CD1c-positive myeloid dendritic cell (primary cell): ENCODE results near the gene SH3BP4.

ENCODE experiments used
- DNase-seq: peaks from one replicate; pipeline ENCODE4 v3.0.0-alpha.2; 2016; ENCODE audit errors: extremely low spot score

Gene SH3BP4

DNA sequence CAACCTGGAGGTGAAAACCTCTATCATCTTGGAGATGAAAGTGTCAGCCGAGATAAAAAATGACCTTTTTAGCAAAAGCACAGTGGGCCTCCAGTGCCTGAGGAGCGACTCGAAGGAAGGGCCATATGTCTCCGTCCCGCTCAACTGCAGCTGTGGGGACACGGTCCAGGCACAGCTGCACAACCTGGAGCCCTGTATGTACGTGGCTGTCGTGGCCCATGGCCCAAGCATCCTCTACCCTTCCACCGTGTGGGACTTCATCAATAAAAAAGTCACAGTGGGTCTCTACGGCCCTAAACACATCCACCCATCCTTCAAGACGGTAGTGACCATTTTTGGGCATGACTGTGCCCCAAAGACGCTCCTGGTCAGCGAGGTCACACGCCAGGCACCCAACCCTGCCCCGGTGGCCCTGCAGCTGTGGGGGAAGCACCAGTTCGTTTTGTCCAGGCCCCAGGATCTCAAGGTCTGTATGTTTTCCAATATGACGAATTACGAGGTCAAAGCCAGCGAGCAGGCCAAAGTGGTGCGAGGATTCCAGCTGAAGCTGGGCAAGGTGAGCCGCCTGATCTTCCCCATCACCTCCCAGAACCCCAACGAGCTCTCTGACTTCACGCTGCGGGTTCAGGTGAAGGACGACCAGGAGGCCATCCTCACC is 90.2 kb downstream of the SH3BP4 start:
- DNase-seq: no peak

DNA sequence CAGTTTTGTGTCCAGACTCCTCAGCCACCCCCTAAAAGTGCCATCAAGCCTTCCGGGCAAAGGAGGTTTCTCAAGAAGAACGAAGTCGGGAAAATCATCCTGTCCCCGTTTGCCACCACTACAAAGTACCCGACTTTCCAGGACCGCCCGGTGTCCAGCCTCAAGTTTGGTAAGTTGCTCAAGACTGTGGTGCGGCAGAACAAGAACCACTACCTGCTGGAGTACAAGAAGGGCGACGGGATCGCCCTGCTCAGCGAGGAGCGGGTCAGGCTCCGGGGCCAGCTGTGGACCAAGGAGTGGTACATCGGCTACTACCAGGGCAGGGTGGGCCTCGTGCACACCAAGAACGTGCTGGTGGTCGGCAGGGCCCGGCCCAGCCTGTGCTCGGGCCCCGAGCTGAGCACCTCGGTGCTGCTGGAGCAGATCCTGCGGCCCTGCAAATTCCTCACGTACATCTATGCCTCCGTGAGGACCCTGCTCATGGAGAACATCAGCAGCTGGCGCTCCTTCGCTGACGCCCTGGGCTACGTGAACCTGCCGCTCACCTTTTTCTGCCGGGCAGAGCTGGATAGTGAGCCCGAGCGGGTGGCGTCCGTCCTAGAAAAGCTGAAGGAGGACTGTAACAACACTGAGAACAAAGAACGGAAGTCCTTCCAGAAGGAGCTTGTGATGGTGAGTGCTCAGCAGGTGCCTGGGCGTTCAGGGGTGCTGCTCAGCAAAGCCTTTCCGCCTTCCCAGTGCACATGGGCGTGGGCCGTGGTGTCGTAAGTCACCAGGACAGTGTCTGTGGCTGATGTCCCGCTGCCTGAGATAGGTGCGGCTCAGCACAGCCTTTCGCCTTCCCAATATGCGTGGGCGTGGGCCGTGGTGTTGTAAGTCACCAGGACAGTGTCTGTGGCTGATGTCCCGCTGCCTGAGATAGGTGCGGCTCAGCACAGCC is 91.0 kb downstream of the SH3BP4 start:
- peak; percentile 13 for DNase-seq

DNA sequence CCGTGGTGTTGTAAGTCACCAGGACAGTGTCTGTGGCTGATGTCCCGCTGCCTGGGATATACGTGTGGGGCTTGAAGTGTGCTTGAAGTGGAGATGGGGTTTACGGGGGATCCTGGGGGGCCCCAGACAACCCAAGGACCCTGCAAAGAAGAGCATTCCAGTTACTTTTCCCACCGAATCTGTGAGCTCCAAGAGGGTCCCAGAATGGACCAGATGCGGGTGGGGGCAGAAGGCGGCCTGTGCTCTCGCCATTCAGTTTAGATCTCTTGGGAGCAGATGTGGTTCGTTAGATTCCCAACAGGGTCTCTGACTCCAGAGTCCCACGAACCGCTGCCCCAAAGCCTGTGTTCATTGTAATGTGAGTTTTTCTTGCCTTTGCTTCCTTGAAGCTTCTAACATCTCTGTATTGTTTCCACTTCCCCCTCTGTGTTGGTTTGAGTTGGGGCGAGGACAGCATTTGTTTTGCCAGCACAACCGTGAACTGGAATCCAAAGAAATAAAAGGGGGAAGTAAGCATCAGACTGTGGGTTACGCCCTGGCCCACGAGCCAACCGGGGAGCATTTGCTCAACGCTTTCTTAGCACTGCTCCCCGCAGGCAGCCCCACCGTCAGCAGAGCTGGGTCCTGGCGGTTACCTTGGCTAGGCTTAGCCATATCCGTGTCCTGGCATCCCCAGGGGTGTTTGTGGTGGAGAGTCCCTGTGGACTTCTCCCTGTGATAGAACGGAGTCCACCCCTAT is 92.1 kb downstream of the SH3BP4 start:
- DNase-seq: peak; percentile 90

- no peak for DNase-seq
Observed at GRCh38 chr2:235044501-235045271, 92.9 kb downstream of the SH3BP4 start.

DNA sequence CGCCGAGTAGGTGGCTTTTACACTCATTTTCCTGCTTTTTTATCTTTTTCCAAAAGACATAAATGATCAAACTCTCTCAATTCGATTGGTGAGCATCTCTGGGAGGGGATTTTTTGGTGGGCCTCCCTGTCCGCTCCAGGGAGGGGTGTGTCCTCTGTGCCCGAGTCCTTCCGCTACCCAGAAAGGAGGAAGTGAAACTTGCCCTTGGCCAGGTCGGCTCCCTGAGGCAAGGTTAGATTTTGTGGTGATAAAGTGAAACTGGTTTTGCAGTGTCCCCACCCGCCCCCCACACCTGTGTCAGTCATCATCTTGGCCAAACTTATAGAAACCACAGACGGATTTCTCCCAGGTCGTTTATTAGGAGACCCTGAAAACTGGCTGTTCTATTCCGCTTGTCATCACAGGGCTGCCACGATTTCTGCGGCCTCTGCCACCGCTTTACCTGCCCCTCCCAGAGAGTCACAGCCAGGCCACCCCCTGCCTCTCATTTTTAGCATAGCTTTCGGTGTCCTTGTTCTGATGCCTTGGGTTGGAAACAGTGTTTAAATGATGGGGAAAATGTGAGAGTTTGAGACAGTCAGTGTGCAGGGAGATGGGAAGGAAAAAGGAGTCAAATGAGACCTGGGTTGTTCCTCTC is 93.6 kb downstream of the SH3BP4 start:
- DNase-seq: peak; percentile 48

- DNase-seq: no peak
Observed at GRCh38 chr2:235045973-235046343, 94.1 kb downstream of the SH3BP4 start.

DNA sequence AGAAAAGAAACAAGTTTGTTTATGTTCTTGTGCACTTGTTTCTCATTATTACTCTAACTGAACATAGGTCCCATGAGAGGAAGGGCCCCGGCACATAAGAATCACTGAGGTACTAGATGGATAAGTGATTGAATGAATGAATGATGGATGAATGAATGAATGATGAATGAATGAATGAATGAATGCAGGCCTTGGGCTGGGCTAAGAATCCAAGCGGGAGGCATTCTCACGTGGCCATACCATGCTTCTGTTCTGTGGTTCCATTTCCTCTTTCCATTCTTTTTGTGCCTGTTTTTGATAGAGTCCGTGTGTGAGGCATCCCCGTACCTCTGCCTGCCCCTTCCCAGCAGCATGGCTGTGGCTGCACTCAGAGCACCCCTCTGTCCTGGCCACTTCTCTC is 94.8 kb downstream of the SH3BP4 start:
- DNase-seq: peak; percentile 34

GRCh38 chr2:235047171-235048160 is 95.6 kb downstream of the SH3BP4 start:
- DNase-seq: no peak

GRCh38 chr2:235048549-235048948 is 96.7 kb downstream of the SH3BP4 start:
- no peak for DNase-seq

DNA sequence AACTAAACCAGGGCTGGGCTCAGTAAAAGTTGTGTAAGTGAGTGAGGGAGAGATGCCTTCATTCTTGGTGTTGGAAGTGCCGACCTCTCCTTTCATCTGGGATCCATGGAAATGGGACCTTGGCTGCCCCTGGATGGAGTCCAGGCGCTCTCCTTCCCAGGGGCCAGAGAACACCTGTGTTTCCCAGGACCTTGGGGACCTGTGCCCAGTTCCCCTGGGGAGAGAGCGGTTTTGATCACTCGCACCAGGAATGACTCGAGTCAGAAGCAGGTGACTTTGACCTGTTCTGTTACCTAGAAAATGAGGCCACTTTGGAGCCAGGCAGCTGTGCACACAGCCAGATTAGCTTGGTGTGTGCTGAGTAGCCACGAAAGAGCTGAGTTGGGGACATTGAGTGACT is 97.3 kb downstream of the SH3BP4 start:
- DNase-seq: no peak

DNA sequence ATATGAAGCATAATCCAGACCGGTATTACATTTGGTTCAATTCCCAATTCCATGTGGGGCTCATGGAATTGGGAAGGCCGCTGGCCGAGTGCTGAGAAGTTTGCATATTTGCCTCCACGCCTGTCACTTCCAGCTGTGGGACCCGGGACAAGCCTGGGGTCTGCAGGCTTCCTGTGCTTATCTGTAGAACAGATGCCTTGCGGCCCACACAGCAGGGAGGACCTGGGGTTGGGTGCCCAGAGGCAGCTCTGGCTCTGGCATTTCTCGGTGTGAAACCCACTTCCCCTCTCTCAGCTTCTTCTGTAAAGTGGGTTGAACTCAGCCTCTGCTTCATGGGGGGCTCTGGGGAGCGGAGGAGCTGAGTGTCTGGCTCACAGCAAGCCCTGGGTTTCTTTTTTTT is 97.9 kb downstream of the SH3BP4 start:
- DNase-seq: no peak

- DNase-seq: peak; percentile 86
Observed at GRCh38 chr2:235050980-235051351, 99.1 kb downstream of the SH3BP4 start.

GRCh38 chr2:235051436-235052260 is 99.8 kb downstream of the SH3BP4 start:
- peak; percentile 62 for DNase-seq

GRCh38 chr2:235052514-235053354 is 100.9 kb downstream of the SH3BP4 start:
- DNase-seq: no peak

- DNase-seq: no peak
Observed at GRCh38 chr2:235053651-235054050, 101.8 kb downstream of the SH3BP4 start.

DNA sequence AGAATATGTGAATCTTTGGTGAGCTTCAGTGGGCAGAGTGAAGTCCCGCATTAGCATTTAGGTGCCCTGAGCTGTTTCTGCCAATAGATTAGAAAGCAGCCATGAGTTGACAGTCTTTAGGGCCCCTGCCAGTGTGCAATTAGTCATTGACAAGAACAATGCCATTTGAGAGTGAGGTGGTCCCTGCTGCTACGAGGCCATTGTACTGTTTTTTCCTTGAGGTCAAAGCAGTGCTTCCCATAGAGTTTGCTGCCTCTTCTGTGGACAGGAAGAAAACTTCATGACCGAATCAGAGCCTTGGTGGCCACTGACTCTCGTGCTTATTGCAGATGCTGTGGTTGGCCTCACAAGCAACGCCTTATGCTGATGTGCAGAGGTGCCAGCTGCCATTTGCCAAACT is 102.7 kb downstream of the SH3BP4 start:
- no peak for DNase-seq

DNA sequence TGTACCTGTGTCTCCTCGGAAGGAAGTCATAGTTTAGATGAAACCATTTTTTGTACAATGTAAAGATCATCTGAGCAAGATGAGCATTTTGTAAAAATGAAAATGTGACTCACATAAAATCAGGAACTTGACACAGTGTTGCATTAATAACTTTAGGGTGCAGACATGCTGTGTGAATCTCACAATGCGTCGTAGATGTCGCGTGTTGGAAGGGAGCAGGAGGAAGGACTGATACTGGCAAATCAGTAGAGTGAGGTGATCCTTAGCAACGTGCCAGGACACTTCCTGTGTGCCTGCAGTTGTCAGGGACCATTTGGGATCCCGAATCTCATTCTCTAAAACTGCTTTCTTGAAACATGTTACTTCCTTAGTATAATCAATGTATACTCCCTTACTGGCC is 103.1 kb downstream of the SH3BP4 start:
- peak; percentile 85 for DNase-seq

GRCh38 chr2:235055891-235056516 is 104.2 kb downstream of the SH3BP4 start:
- peak; percentile 38 for DNase-seq
